Cardiac muscle cell (in vitro differentiated cells and primary cell): ENCODE results near the gene ABLIM1. TPM values are rescaled to one million over a fixed set of nuclear protein-coding genes. Genes with fewer than 3 reads are reported as not detected.

ENCODE experiments used
- DNase-seq, 2 donors: peaks; one replicate each; pipeline versions ENCODE4 v3.0.0 to v3.0.0-alpha.2; 2010 to 2017; ENCODE audit warnings: low read depth in 1 of 2, low spot score in 1 of 2
- H3K27ac ChIP-seq: fragments of 200-600 bp; sonication (generic); 2 replicates; pipeline ENCODE4 v1.5.1; 2016
- H3K27me3 ChIP-seq: fragments of 200-600 bp; sonication (generic); 2 replicates; pipeline ENCODE4 v1.6.0; 2016; ENCODE audit warnings: control low read depth
- H3K36me3 ChIP-seq: fragments of 200-600 bp; sonication (generic); 2 replicates; pipeline ENCODE4 v1.5.1; 2016; ENCODE audit warnings: control low read depth
- H3K4me1 ChIP-seq: fragments of 200-600 bp; sonication (generic); 2 replicates; pipeline ENCODE4 v1.8.1; 2017; ENCODE audit warnings: low read depth, mild to moderate bottlenecking, mixed run types
- H3K4me3 ChIP-seq: fragments of 200-600 bp; sonication (generic); 2 replicates; pipeline ENCODE4 v1.5.1; 2016; ENCODE audit warnings: mild to moderate bottlenecking
- H3K9me3 ChIP-seq: fragments of 200-600 bp; sonication (generic); 2 replicates; pipeline ENCODE4 v1.5.1; 2017; ENCODE audit warnings: low read depth, mild to moderate bottlenecking, control low read depth
- polyA plus RNA-seq: library from polyadenylated mRNA; unstranded; fragments of >200 nt; fragmentation: Nextera tagmentation; extraction: Ambion mirVana; gene quantifications from 2 replicates; pipeline ENCODE4 v1.2.1, GENCODE V29; 2016
- total RNA-seq: library from RNA; depleted of rRNA; stranded (reverse); fragments of >200 nt; gene quantifications from 2 replicates; pipeline ENCODE4 v1.2.3, GENCODE V29; 2016
- TF ChIP-seq, protein P1 (sequence below): IDR thresholded peaks from 2 replicates; pipeline ENCODE4 v1.5.1; 2012; ENCODE audit warnings: low read depth, mild to moderate bottlenecking, low read length

The ABLIM1 gene
- 96.1 and 148 TPM in 2 replicates for total RNA-seq
- 105 and 155 TPM in 2 replicates for polyA plus RNA-seq

DNA sequence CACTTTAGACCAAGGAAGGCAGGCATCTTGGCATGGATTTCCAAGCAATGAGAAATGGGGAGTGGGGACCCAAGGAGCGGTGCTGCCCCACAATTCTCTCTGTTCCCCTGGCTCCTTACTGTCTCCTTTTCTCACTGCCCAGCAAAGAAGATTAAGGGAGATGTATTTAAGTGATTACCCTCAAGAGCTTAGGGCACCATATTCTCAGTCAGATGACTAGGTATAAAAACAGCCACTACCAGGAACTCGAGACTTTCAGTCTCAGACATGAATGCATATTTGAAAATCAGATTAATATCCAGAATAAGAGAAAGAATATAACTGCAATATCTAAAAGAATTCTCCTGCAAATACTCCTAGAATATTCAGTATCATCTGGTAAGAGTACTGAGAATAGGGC, at the start of gene ABLIM1:
Gene ABLIM1 (minus strand): TSS at position 101 of the 400 bp plus-strand sequence. CDS start 75 bp downstream, at position 26.
- no peaks in the 10 kb centered on the region for H3K27me3 ChIP-seq
- no peaks in the 10 kb centered on the region for H3K9me3 ChIP-seq
- H3K27ac ChIP-seq = no peak within 1 kb of the TSS
- no peak for DNase-seq
- peaks cover 37% of the 10 kb centered on the region for H3K4me1 ChIP-seq
- H3K4me3 ChIP-seq = no peak within 1 kb of the TSS
- TF ChIP-seq, protein P1, sequence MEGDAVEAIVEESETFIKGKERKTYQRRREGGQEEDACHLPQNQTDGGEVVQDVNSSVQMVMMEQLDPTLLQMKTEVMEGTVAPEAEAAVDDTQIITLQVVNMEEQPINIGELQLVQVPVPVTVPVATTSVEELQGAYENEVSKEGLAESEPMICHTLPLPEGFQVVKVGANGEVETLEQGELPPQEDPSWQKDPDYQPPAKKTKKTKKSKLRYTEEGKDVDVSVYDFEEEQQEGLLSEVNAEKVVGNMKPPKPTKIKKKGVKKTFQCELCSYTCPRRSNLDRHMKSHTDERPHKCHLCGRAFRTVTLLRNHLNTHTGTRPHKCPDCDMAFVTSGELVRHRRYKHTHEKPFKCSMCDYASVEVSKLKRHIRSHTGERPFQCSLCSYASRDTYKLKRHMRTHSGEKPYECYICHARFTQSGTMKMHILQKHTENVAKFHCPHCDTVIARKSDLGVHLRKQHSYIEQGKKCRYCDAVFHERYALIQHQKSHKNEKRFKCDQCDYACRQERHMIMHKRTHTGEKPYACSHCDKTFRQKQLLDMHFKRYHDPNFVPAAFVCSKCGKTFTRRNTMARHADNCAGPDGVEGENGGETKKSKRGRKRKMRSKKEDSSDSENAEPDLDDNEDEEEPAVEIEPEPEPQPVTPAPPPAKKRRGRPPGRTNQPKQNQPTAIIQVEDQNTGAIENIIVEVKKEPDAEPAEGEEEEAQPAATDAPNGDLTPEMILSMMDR = no peak
- no peaks in the 10 kb centered on the region for H3K36me3 ChIP-seq

DNA sequence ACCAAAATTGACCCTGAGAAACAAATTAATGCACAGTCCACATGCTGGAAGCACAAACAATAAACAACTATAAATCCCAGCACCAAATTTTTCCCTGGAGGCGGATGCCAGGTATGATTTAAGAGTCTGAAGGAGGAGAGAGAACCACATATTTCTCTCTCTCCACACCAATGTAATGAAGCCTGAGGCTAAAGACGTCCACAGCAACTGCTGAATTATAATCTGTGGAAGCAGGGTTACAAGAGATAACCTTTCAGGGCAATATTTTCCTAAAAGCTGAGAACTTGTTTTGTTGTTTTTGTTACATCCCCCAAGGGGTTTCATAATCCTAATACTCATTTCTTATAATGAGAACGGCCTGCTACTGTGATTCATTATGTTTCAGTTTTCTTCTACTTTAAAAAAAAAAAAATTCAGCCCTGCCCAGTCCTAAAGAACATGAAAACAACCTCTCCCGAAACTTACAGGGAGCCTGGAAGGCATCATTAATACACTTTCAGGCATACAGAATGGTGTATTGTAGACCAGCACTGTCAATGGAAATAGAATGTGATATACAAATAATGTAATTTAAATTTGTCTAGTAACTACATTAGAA, 48.5 kb upstream of the ABLIM1 start:
- H3K27ac ChIP-seq = no peak overlapping the region
- DNase-seq = no peak

DNA sequence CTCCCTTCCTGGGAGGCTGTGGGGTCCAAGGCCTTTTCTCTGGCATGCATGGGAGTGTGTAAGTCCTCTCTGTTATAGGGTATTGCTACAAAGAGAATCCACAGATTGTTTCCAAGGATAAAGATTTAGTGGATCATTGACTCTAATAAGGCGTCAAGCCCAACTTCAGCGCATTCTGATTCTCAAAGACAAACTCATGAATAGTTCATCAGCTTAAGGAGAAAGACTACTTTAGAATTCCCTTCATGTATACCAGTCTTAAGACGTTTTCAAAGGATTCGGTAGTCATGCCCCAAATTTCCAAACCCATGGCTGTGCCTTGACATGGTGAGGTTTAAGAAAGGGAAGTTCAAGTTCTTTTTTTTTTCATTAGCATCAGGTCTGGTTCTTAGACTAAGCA, 46.6 kb upstream of the ABLIM1 start:
- H3K27me3 ChIP-seq = no peaks in the 10 kb centered on the region
- peaks cover 10% of the 10 kb centered on the region for H3K4me1 ChIP-seq
- no peak overlapping the region for H3K27ac ChIP-seq
- no peak for DNase-seq
- no peaks in the 10 kb centered on the region for H3K9me3 ChIP-seq
- H3K36me3 ChIP-seq = no peaks in the 10 kb centered on the region
- TF ChIP-seq, protein P1 = no peak
- no peak overlapping the region for H3K4me3 ChIP-seq

More for the DNA sequence above, 48.5 kb upstream of the ABLIM1 start:
- H3K9me3 ChIP-seq = no peaks in the 10 kb centered on the region
- H3K4me3 ChIP-seq = no peak overlapping the region
- no peaks in the 10 kb centered on the region for H3K27me3 ChIP-seq
- H3K4me1 ChIP-seq = peaks cover 10% of the 10 kb centered on the region
- no peaks in the 10 kb centered on the region for H3K36me3 ChIP-seq
- TF ChIP-seq, protein P1 = no peak

DNA sequence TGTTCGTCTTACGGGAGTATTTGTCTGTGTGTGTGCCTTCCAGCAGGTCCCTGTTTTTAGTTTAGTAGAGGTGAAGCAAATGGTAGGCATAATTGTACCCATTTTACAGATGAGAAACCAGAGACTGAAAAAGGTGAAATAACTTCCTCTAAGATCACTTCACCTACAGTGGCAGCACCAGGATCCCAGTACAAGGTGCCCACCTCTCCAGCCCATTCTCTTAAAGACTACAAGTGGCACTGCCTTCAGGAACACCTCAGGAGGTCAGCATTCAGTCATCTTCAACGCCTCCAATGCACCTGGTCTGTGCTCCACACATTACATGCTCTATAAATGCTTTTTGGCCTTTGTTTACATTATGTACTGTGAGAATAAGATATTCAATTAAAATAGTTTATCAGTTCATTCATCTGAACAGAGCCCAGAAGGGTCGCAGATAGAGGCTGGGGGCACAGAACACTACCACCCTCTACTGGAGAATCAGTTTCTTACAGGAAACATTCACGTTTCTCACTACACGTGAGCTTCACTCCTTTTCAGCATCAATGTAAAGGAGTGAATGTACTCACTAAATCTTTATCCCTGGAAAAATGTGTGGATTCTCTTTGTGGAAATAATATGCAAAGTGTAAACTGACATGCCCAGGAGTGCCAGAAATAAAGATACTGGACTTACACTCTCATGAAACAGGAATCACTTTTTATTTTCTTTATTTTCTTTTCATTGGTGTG, 45.5 kb upstream of the ABLIM1 start:
- H3K9me3 ChIP-seq = no peaks in the 10 kb centered on the region
- H3K4me3 ChIP-seq = no peak overlapping the region
- peaks cover 18% of the 10 kb centered on the region for H3K4me1 ChIP-seq
- TF ChIP-seq, protein P1 = peak; percentile 66
- no peaks in the 10 kb centered on the region for H3K27me3 ChIP-seq
- no peak overlapping the region for H3K27ac ChIP-seq
- peak; percentile 36 for DNase-seq
- H3K36me3 ChIP-seq = no peaks in the 10 kb centered on the region

DNA sequence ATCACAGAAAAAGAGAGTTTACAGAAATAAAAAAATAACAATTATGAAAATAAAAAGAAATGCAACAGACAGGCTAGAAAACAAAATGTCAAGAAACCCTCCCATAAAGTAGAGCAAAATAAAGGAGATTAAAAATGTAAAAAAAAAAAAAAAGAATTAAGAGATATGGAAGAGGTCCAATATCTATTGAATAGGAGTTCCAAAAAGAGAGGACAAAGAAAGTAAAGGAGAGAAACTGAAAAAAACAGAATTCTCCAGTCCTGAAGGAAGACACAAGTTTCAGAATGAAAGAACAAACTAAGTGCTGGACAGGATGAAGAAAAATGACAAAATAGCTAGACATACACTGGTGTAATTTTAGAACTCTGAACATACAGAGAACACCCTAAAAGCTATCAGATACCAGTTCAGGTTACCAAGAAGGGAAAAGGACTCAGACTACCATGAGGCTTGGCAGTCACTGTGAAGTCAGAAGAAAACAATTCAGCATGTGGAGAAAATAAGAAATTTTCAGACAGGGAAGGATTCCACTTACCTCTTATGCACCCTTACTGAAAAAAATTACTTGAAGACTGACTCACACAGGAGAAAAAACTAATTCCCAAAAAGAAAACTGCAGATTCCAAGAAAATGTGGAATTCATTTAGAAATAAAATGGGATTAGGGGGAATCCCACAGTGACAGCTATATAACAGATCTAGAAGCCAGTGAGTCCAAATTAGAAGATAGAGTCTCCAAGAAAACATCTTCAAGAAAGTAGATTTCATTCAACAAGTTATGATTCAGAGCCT, 40.4 kb upstream of the ABLIM1 start:
- peaks cover 14% of the 10 kb centered on the region for H3K4me1 ChIP-seq
- TF ChIP-seq, protein P1 = no peak
- H3K4me3 ChIP-seq = no peak overlapping the region
- no peaks in the 10 kb centered on the region for H3K27me3 ChIP-seq
- DNase-seq = no peak
- H3K27ac ChIP-seq = no peak overlapping the region
- no peaks in the 10 kb centered on the region for H3K9me3 ChIP-seq
- no peaks in the 10 kb centered on the region for H3K36me3 ChIP-seq
